Stimulated activated CD8-positive, alpha-beta memory T cell treated with anti-CD3 and anti-CD28 coated beads, Interleukin-2, amount 100 ng/mL, for 1 hour (primary cell): ENCODE results near the gene TCF3.
"Not testable (repeated sequence)": the region's sequence is repeated elsewhere in the genome, so short reads cannot be mapped to it uniquely, and the experiment has no call there.

Source experiments
- DNase-seq, 2 donors: peaks; one replicate each; pipeline ENCODE4 v3.0.0-alpha.2; 2020; ENCODE audit warnings: low read depth in 2 of 2

TCF3 gene

DNA sequence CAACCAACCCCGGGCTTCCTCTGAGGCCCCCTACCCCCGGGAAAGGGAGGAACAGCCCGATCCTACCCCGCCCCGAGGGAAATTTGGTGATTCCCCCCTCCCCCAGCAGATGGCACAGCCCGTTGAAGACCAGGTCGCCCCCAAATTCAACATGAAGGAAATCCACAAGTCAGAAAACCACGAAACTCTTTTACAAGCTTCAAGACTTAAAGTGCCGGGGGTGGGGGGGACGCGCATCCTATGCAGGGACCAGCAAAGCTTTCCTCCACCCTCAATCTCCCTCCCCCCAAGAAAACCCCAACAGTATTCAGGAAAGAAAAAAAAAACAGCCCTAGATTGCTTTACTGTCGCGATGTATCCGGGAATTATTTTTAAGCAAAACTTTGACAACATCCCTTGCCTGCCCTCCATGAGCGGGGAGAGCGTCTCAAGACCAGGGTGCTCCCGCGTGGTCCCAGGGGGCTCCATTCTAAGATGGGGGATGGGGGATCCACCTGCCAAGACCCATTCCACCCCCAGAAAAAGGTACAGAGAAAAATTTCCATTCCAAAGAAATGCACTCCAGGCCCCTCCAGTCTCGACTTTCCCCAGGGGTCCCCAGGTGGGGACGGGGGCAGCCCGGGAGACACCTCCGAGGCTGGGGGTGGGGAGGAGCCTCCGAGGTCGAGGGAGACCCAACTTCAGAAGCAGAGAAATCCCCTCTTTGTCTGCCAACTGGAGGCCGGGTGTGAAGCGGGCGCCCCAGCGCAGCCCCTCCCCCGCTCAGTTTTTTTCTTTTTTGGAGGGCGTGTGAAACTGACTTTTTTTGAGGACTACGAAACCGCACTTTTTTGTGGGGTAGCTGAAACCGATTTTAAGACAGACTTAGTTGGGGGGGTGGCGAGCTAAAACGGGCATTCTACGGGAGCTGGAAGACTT, 1.5 kb downstream of the TCF3 start:
- peak; percentile 27 to 33 for DNase-seq

DNA sequence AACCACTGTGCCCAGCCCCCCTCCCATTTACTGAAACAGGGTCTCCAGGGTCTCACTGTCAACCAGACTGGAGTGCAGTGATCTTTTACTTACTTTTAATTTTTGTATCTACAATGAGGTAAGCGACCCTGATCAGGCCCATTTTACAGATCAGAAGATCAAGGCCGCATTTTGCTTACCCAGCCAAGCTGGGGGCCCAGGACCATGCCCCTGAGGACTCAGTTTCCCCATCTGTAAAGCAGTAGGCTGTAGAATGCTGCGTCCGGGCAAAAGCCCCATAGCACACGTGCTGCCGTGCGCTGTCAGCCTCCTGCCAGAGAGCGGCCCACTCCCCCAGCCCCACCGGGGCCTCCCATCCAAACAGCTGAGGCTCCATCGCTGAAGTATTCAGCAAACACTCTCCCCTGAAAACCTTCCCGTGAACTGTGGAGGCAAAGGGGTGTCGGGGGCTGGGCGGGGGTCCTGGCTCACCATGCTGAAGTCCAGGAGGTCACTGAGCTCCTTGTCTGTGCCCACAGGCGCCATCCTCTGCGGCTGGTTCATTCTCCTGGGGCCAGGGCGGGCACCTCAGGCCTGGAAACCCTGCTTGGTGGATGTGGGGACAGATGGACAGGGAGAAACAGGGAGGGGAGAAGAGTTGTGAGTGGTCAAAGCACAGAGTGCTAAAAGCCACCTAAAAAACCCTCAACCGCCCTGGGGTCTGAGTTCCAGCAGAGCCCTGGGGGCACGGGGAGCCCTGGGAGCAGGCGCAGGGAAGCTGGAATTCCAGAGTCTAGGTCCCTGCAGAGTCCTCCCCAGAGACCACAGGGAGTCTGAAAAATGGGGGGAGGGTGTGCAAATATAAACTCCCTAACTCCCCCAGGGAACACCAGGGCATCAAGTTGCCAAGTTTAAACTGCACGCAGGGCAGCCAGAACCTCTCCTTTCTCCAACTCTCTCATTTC, 2.4 kb downstream of the TCF3 start:
- DNase-seq: no peak

DNA sequence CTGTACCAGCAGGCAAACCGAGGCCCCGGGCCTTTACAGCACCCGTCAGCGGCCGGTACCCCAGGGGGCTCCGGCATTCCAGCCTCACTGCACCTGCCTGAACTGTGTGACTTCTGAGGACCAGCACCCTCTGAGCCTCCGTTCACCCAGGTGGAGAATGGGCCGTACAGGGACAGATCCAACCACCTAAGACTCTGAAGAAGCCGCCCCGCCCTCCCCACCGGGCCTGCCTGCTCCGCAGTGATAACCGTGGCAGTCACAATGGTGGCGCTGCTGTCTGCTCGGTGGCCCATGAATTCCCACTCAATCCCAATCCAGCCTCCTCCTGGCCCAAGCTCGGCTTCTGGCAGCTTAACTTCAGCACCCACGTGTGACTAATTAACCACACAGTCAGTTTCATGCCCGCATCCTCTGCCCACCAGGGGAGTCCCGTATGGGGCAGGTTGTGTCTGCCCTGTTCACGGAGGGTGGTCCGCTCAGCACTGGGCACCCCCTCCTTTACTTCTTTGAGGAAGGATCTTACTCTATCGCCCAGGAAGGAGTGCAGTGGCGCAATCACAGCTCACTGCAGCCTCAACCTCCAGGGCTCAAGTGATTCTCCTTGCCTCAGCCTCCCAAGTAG, 3.4 kb downstream of the TCF3 start:
- no peak for DNase-seq

DNA sequence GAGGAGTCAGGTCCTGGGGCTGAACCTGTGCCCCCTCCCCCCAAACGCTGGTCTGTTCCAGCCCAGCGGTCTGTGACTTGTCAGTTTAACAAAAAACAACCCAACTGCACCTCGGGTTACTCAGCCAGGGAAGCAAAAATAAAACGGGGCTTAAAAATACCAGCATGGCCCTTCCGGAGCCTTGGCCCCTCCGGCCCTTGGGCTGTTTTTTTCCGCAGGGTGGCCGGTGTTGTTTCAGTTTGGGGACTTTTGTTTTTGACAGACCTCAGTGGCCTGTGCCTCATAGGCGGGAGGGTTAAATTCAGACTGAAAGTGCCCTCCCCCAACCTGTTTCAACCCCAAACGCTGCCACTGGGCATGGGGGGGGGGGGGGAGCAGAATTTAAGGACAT, 4.0 kb downstream of the TCF3 start:
- no peak for DNase-seq

DNA sequence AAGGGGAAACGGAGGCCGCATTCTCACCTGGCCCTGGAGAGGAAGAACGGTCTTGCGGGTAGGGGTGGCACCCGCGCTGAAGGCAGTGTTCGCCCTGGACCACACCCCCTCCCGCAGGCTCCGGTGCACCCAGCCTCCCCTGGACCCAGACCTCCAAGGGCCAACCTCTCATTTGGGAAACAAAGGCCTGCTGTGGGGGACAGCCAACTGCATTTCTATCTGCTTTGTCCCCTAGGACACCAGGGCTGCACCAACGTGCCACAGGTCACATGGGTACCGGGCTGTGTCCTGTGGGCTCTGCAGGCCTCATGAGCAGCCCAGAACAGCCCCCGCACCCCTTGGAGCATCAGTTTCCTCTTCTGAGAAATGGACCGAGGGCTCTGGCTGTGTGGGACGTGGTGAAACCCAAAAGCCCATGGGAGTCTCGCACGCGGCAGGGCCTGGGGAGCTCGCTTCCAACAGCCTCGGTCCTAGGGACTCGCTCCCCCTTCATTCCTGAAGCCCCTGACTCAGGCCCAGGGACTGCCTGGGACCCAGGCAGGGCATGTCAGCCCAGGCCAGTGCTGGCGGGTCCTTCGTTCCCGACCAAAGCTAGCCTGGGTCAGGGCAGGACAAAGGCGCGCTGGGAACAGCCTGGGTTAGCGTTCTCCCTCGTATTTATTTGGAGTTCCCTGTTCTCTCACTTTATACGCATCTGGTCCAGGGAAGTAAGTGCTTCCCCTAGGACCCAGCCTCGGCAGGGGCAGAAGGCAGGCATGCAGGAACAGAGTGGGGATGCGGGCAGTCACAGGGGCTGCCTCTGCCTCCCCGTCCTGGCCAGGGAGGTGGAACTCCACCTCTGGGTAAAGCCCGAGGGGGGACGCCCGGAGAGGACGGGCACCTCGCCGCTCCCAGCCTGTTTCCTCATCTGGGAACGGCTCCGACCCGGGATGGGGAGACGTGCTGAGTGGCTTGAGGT, 4.6 kb downstream of the TCF3 start:
- DNase-seq: no peak

GRCh38 chr19:1646659-1647453, 5.6 kb downstream of the TCF3 start:
- no peak for DNase-seq

DNA sequence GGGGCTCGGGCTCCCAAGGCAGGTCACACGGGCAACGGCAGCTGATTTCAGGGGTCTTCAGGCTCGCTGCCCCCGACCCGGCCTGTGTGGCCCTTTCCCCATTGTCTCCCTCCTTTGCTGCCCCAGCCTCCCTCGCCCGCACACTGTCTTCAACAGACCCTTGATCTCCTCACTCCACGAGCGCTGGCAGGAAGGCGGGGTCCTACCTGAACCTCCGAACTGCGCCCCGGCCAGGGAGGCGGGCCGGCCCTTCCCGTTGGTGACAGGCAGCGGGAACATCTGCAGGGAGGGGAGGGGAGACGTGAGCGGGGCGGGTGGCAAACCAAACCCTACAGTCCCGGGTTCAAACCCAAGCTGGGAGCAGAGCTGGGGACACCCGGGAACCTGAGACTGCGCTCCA, 6.3 kb downstream of the TCF3 start:
- no peak for DNase-seq

DNA sequence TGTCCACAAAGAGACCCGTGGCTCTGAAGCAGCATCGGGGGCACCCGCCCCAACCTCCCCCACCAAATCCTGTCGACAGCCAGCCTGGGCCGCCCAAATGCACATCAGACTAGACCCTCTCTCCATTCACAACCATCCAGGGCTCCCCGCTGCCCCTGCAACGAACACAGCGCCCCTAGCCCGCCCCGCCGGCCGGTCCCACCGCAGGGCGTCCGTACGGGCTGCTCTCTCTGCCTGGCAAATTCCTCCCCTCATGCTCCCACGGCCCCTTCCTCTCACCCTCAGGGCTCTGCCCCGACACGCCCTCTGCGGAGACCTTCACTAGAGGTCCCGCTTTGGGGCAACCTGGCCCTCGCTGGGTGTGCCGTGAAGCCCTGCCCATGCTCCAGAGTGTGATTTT, 7.1 kb downstream of the TCF3 start:
- no peak for DNase-seq

DNA sequence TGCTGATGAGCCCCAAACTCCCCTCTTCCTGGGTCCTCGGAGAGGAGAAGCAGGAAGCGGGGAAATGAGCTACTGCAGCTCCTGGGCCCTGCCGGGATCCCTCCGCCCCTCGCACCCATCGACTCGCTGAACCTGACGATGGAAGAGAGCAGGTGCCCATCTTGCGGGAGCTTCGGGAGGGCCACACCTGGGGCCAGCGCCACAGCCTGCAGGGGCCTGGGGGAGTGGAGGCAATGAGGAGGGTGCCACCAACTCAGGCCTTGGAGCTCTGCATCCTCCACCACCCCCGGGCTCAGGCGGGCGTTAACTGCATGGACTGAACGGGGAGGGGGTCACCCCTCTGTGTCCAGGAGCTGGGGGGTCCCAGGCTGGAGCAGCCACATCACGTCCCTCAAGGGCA, 8.3 kb downstream of the TCF3 start:
- no peak for DNase-seq

DNA sequence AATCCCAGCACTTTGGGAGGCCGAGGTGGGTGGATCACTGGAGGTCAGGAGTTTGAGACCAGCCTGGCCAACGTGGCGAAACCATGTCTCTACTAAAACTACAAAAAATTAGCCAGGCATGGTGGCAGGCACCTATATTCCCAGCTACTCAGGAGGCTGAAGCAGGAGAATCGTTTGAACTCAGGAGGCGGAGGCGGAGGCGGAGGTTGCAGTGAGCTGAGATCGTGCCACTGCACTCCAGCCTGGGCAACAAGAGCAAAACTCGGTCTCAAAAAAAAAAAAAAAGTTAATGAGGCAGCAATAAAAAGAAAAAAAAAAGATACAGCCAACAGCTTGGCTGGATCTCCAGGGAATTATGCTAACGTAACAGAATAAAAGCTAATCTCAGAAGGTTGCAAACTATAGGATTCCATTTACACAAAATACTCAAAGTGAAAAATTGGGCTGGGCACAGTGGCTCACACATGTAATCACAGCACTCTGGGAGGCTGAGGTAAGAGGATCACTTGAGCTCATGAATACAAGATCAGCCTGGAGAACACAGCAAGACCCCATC, 11.4 kb downstream of the TCF3 start:
- DNase-seq: not testable (repeated sequence)

- no peak for DNase-seq
These were observed 15.8 kb downstream of the TCF3 start for GRCh38 chr19:1636325-1637236.

DNA sequence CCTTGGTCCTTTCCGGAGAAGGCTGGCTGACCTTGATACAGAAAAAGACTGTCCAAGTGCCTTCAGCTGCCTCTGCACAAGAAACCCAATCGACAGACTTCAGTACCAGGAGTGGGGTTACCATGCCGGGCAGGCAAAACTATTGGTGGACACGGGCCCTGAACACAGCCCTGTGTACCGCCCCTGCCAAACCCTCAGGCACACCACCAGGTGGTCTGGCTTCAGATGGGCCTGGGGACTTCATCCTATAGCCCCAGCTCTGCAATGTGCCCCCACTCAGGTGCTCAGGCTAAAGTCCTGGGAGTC, 17.5 kb downstream of the TCF3 start:
- no peak for DNase-seq

DNA sequence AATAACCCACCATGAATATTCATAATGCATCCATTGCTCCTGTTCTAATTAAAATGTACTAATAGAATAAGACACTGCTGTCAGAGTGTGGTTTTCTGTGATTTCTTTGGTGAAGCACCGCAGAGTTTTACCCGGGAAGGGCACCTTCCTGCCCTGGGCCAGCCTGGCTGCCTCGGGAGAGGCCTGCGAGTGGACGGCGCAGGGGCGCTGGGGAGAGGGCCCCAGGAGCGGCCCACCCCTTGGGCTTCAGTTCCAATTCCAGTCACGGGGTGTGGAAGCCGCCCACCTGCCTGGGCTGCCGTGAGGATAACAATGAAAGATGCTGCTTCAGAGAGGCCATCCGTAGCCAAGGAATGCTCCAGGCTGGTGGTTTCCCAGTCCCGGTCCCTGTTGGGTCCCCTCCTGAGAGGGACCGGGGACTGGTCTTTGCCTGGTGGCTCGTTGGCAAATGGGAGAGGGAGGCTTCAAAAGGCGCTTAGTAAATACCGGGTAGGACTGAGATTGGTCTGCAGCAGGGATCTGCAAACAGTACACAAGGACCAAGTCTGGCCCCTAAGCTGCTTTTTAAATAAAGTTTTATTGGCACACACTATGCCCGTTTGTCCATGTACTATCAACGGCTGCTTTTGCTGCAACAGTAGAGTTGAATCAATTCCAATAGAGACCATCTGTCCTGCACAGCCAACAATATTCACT, 18.0 kb downstream of the TCF3 start:
- no peak for DNase-seq

- no peak for DNase-seq
These were observed 19.1 kb downstream of the TCF3 start for GRCh38 chr19:1633269-1633826.

DNA sequence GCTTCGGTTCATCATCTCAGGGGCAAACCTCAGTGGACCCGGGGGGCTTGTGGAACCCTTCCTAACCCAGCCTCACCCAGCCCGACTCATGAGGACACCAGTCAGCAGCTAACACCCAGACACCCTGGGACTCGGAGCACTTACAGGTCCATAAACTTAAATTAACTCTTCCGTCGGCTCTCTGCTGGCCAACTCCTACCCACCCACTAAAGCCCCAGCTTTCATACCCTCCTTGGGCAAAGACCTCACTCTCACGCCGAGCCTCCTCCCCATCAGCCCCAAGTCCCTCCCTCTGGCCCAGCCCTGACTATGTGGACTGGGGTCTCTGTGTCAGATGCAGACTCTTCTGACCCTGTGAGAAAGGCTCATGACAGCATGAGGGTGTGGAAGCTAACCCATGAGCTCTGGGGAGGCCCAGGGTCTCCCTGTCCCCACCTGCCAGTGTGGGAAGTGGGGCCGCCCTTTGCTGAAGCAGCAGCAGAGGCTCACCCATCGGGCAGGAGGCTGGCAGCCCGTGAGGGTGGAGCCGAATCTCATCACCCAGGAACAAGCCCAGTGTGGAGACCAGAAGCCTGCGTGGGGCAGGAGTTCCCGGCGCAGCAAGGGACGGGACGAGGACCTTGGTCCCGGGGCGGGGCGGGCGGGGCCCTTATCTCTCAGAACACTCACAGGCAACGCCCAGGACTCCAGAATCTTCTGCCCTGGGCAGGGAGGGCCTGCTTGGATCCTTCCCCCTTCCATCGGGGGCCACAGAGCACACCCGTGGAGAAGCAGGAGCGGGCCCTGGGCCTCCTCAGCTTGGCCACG, 19.8 kb downstream of the TCF3 start:
- DNase-seq: no peak

GRCh38 chr19:1631557-1632100, 20.8 kb downstream of the TCF3 start:
- DNase-seq: no peak

DNA sequence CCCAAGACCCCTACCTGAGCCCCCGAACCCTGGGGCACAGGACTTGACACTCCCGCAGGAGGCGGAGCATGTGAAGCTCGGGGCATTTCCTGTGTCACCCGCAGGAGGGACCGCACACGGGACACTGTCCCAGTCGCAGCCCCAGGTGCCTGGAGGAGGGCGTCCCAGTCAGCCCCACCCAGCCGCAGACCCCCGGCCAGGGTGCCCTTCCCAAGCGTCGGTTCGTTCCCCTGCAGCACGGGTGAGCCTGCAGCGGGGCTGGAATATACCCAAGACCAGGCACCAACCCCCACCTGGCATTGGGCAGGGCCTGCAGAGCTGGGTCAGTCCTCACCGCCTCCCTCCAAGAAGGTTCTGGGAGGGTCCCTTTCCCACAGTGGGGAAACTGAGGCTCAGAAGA, 21.6 kb downstream of the TCF3 start:
- no peak for DNase-seq
